Fibroblast of peridontal ligament (primary cell): Measurements from ENCODE around the gene CARD14.
A peak's percentile ranks its signal among the peaks of the same experiment; 100 is the strongest.

Experiments used
- DNase-seq: peaks from one replicate; pipeline ENCODE4 v3.0.0-alpha.2; 2010; ENCODE audit errors: extremely low read depth

The CARD14 gene

DNA sequence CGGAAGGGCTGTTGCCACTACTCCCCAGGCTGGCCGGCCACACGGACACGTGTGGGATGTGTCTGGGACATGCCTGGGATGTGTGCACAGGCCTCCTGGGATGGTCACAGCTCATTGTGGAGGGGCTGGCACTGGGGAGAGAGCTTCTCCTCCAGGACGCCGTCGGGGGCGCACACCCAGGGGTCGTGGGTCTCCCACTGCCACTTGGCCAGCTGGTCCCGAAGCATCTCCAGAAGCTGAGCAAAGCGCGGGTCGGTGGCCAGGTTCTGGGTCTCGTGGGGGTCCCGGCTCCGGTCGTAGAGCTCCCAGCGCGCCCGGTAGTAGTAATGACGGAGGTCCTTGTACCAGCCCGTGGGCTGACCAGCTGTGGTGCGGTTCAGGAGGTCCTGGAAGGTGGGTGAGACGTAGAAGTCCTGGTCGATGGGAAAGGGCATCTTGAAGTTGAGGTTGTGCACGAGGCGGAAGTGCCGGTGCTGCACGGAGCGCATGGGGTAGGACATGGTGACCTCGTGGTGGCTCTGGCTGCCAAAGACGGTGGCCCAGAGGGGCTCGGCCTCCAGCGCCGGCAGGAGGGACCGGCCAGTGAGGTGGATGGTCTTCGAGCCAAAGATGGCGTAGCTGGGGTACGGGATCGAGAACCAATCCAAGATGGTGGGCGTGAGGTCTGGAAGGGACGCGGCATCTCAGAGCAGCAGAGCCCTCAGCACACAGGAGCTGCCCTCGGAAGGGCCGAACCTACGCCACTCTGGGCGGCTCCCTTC is 40.7 kb downstream of the CARD14 start:
- no peak for DNase-seq

DNA sequence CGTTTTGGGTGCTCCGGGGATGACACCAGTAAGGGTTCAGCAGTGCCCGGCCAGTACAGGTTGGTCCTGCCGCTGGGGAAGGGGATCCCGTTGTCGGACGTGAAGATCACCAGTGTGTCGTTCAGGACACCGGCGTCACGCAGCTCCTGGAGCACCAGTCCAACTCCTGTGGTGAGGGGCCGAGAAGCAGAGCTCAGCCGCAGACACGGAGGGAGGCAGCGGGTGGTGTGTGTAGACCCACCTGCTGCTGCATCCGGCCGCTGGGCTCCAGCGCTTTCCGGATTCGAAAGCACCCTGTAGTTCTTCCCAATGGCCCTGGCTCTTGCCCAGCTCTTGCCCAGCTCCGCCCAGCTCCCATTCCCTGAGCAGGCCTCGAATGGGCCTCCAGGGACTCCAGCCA is 42.3 kb downstream of the CARD14 start:
- no peak for DNase-seq

GRCh38 chr17:80212511-80212910 is 42.7 kb downstream of the CARD14 start:
- no peak for DNase-seq

DNA sequence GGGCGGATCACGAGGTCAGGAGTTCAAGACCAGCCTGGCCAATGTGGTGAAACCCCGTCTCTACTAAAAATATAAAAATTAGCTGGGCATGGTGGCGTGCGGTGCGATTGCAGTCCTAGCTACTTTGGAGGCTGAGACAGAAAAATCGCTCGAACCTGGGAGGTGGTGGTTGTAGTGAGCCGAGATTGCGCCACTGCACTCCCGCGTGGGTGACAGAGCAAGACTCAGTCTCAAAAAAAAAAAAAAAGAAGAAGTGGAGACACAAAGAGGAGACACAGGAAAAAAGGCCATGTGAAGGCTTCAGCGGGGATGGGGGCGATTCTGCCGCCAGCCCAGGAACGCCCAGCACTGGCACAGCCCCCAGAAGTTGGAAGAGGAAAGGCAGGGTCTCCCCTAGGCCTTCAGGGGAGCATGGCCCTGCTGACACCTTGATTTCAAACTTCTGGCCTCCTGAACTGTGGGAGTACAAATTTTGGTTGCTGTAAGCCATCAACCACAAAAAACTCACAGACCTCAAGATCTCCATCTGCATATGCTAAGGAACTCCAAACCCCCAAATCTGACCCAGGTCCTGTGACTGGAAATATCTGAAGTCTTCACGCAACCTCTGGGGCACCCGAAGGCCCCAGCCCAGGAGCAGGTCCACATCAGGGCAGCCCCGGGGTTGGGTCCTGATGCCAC is 43.3 kb downstream of the CARD14 start:
- DNase-seq, result no peak

DNA sequence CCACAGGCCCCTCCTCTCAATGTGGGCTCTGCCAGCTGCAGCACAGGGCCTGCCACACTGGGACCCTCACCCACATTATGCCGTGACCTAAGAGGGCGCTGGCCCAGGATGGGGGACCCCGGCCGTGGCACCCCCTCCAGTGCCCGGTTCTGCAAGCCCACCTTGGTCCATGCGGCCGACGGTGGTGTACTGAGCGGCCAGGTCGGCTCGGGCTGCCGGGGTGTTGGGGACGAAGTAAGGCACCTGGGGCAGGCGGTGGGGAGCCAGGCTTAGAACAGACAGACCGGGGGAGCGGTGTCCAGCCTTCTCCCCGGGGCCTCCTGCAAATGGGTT is 43.8 kb downstream of the CARD14 start:
- no peak for DNase-seq

- no peak for DNase-seq
Measured at GRCh38 chr17:80214012-80214877, 44.4 kb downstream of the CARD14 start.

GRCh38 chr17:80214878-80215210 is 45.0 kb downstream of the CARD14 start:
- DNase-seq, result no peak

- no peak for DNase-seq
Measured at GRCh38 chr17:80216473-80217456, 46.9 kb downstream of the CARD14 start.

- DNase-seq, result no peak
Measured at GRCh38 chr17:80217703-80218362, 48.0 kb downstream of the CARD14 start.

DNA sequence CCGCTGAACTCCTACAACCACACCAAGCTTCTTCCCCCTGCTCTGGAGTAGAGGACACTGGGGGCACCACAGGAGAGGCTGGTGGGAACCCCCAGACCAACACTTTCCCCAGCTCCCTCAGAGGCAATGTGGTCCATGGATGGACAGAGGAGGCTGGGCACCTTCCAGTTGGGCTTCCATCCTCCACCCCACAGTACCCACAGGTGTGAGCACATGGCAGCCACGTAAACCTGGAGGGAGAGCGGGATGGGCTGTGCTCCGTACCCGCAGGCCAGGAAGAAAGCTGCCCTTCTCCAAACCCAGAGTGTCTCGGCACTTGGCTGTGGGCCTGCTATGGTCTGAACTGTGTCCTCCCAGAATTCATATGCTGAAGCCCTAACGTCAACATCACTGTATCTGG is 48.6 kb downstream of the CARD14 start:
- DNase-seq, result no peak

DNA sequence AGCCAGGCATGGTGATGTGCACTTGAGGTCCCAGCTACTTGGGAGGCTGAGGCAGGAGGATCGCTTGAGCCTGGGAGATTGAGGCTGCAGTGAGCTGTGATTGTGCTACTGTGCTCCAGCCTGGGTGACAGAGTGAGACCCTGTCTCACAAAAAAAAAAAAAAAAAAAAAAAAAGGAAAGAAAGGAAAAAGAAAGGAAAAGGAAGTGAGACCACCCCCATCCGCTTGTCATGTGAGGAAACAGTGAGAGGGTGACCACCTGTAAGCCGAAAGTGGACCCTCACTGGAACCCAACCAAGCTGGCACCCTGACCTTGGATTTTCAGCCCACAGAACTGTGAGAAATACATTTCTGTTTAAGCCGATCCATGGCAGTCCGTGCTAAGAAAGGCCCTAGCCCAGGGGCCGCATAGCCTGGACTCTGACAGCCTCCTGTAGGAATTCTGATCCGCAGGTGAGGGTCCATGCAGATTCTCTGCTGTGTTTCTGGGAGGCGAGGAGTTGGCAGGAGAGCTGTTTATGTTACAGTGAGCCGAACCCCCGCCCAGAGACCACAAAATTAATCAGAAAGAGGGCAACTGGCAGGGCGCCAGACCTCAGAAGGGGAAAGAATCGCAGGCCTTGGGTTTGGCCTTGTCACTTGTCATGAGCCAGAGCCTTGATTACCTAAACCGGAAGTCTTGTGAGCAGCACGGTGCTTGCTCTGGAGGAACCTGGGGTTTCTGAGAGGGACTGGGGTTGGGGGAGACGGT is 49.4 kb downstream of the CARD14 start:
- peak; percentile 87 for DNase-seq

DNA sequence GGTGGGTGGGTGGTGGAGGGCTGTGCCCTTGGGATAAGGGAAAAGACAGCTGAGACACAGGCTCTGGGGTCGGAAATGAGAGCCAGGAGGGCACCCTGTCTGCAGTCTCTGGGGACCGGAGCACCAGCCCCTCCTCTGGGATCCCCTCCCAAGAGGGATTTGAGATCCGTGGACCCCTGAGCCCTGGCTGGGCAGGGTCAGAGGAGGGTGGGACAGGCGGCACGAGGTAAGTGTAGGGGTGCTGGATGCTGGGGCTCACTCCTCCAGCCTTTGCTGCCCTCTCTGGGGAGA is 49.9 kb downstream of the CARD14 start:
- no peak for DNase-seq

DNA sequence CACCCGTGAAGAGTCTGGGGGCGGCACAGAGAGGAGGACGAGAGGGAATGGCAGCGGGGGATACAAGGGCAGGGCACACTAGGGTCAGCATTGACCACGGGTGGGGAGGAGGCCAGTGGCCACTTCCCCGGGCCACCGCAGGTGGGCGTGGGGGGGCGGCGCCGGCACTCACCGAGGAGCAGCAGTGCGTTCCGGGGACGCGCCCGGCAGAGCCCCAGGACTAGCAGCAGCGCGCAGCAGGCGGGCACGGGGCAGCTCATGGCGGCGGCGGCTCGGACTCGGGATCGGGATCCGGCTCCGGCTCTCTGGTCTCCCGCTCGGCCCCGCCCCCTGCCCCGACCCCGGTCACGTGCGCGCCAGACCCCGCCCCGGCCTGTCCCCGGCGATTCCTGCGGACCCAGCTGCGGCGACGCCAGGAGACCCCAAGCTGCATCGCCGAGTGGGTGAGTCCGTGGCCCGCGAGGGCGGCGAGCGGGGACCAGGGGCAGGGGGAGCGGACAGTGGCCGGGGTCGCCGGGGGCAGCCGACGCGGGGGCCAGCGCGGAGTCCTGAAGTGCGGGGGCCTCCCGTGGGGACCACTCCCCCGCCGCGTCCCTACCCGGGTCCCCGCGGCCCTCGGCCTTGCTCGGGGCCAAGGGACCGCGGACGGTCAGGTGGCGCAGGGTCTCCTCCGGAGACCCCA is 50.4 kb downstream of the CARD14 start, which contains the start of the genes SGSH and SLC26A11:
TSS of gene SGSH (minus strand) at position 280 of the 682 bp plus-strand sequence. CDS start at position 260, 20 bp downstream.
TSS of gene SLC26A11 (plus strand) at position 374 of the 682 bp plus-strand sequence. CDS start 1,134 bp downstream, outside the sequence.
- DNase-seq, result peak; percentile 32

DNA sequence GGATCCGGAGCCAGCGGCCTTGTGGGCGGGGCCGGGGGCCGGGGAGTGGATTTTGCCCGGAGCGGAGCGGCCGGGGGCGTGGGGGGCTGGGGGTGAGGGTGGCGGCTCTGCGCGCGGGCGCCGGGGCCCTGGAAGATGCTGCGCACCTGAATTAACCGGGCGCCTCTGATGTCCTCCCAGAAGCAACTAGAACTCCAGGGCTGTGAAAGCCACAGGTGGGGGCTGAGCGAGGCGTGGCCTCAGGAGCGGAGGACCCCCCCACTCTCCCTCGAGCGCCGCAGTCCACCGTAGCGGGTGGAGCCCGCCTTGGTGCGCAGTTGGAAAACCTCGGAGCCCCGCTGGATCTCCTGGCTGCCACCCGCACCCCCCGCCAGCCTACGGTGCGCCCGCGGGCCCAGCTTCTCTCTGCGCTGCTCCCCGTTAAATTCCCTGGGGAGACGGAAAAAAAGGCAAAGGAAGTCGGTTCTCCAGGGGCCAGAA is 50.9 kb downstream of the CARD14 start:
- DNase-seq, result peak; percentile 8

GRCh38 chr17:80221351-80222105 is 51.7 kb downstream of the CARD14 start:
- DNase-seq, result no peak

DNA sequence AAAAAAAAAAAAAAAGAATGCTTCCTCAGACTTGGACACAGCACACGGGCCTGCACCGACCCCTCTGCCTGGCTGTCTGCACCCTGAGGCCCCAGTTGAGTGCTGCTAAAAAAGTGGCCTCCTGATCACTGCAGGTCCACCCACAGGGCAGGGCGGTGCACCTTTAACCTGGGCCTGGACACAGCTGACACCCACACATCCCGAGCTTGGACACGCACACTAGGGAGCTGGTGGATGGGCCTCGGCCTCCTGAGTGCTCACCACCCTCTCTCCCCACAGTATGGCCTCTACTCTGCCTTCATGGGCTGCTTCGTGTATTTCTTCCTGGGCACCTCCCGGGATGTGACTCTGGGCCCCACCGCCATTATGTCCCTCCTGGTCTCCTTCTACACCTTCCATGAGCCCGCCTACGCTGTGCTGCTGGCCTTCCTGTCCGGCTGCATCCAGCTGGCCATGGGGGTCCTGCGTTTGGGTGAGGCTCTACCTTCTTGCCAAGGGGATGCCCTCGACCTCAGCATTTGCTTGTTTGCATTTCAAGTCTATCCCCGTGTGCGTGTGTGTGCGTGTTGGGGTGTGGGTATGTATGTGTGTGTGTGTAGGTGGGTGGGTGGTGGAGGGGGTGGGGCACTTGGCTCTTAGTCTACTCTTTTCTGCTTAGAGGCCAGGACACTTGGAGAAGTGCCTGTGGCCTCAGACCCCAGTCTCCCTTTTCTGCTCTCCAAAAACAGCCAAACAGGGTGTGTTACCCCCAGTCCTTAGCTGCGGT is 52.7 kb downstream of the CARD14 start:
- DNase-seq, result no peak

- no peak for DNase-seq
Measured at GRCh38 chr17:80223142-80223815, 53.4 kb downstream of the CARD14 start.
